ENCODE measurements around the gene TRIM71.

DNA sequence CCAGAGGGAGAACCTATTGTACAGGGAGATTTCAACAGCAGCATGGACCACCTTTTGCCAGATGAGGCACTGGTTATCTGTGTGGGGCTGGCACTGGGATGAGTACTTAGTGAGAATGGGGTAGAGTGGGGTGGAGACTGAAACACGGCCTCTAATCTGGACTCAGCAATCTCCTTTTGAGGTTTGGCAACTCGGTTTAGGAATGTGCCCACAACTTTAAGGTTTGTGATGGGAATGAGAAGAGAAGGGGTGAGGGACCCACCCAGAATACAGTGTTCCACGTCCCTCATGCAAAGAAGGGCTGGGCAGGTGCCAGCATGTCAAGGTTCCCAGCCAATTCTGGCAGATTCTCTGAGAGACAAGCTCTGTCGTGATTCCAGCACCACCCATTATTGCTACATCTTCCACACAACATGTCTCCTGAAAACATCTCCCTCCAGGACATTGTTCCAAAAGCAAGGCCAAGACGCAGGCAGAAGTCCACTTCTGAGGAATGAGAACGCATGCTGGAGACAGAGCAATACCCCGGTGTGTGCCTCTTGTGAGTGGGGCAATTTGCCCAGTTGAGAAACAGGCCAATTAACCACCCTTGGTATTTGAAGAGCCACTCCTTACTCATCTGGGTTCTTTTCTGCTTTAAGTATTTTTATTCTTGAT is 96.1 kb downstream of the TRIM71 start:
- TF ChIP-seq CTCF (IDR thresholded peaks at IDR 0.05) (no peak), POLR2A (IDR thresholded peaks at IDR 0.05) (no peak)
